ENCODE measurements around the gene IRGM. TPM values are rescaled to one million over a fixed set of nuclear protein-coding genes. Genes with fewer than 3 reads are reported as not detected.
A peak's percentile ranks its signal among the peaks of the same experiment; 100 is the strongest.
"Not testable (repeated sequence)": the region's sequence is repeated elsewhere in the genome, so short reads cannot be mapped to it uniquely, and the experiment has no call there.

Gene IRGM
- total and polyA plus RNA-seq, 9 donors, result 0.20 to 0.29 TPM; not detected in 7

GRCh38 chr5:150836703-150837102, 9.6 kb upstream of the IRGM start:
- H3K4me1 ChIP-seq (ENCODE audit: control insufficient read depth, insufficient read depth, low read length), result no peaks in the 10 kb centered on the region
- H3K36me3 ChIP-seq (ENCODE audit: control insufficient read depth, insufficient read depth, low read length), result no peaks in the 10 kb centered on the region
- WGBS (ENCODE audit: insufficient coverage), result 100% methylated on average over 1 of the region's 3 CpGs

GRCh38 chr5:150845185-150845859, 999 bp upstream of the IRGM start:
- H3K9me3 ChIP-seq (replicated peaks; ENCODE audit: control insufficient read depth, low read depth, low read length); H3K4me1 ChIP-seq (ENCODE audit: control insufficient read depth, insufficient read depth, low read length); DNase-seq; H3K27me3 ChIP-seq (ENCODE audit: control insufficient read depth, insufficient read depth, low read length); H3K4me3 ChIP-seq (ENCODE audit: low read length); H3K36me3 ChIP-seq (ENCODE audit: control insufficient read depth, insufficient read depth, low read length); H3K27ac ChIP-seq (ENCODE audit: low read length): not testable (repeated sequence)
- WGBS (ENCODE audit: insufficient coverage), result 85% methylated on average over 31 of the region's 32 CpGs

More at GRCh38 chr5:150836703-150837102, 9.6 kb upstream of the IRGM start:
- Histone ChIP-seq H3K27me3 (ENCODE audit: control insufficient read depth, insufficient read depth, low read length) (no peaks in the 10 kb centered on the region), H3K9me3 (replicated peaks; ENCODE audit: control insufficient read depth, low read depth, low read length) (no peaks in the 10 kb centered on the region), H3K27ac (ENCODE audit: low read length) (no peak overlapping the region), H3K4me3 (ENCODE audit: low read length) (no peak overlapping the region)
- DNase-seq, result no peak

- Histone ChIP-seq H3K9me3 (replicated peaks; ENCODE audit: control insufficient read depth, low read depth, low read length) (no peaks in the 10 kb centered on the region), H3K4me1 (ENCODE audit: control insufficient read depth, insufficient read depth, low read length) (no peaks in the 10 kb centered on the region), H3K27me3 (ENCODE audit: control insufficient read depth, insufficient read depth, low read length) (no peaks in the 10 kb centered on the region), H3K27ac (ENCODE audit: low read length) (no peak overlapping the region), H3K4me3 (ENCODE audit: low read length) (no peak overlapping the region), H3K36me3 (ENCODE audit: control insufficient read depth, insufficient read depth, low read length) (no peaks in the 10 kb centered on the region)
- peak; percentile 92 for DNase-seq
- WGBS (ENCODE audit: insufficient coverage), result 74% methylated on average over 16 of the region's 22 CpGs
Observed at GRCh38 chr5:150846654-150847333, 473 bp downstream of the IRGM start.

- no peak overlapping the region for H3K27ac ChIP-seq (ENCODE audit: low read length)
- no peaks in the 10 kb centered on the region for H3K36me3 ChIP-seq (ENCODE audit: control insufficient read depth, insufficient read depth, low read length)
- H3K4me3 ChIP-seq (ENCODE audit: low read length), result no peak overlapping the region
- no peaks in the 10 kb centered on the region for H3K4me1 ChIP-seq (ENCODE audit: control insufficient read depth, insufficient read depth, low read length)
- H3K27me3 ChIP-seq (ENCODE audit: control insufficient read depth, insufficient read depth, low read length), result no peaks in the 10 kb centered on the region
- DNase-seq, result no peak
- no peaks in the 10 kb centered on the region for H3K9me3 ChIP-seq (replicated peaks; ENCODE audit: control insufficient read depth, low read depth, low read length)
- WGBS (ENCODE audit: insufficient coverage), result 37% methylated on average over 5 of the region's 5 CpGs
Observed at GRCh38 chr5:150847334-150847695, 994 bp downstream of the IRGM start.

- DNase-seq, result no peak
- Histone ChIP-seq H3K4me3 (ENCODE audit: low read length) (no peak overlapping the region), H3K27ac (ENCODE audit: low read length) (no peak overlapping the region), H3K9me3 (replicated peaks; ENCODE audit: control insufficient read depth, low read depth, low read length) (no peaks in the 10 kb centered on the region), H3K36me3 (ENCODE audit: control insufficient read depth, insufficient read depth, low read length) (no peaks in the 10 kb centered on the region), H3K4me1 (ENCODE audit: control insufficient read depth, insufficient read depth, low read length) (no peaks in the 10 kb centered on the region), H3K27me3 (ENCODE audit: control insufficient read depth, insufficient read depth, low read length) (no peaks in the 10 kb centered on the region)
- WGBS (ENCODE audit: insufficient coverage), result 80% methylated on average over 2 of the region's 4 CpGs
Observed at GRCh38 chr5:150848271-150848670, 1.9 kb downstream of the IRGM start.

- Histone ChIP-seq H3K27ac (ENCODE audit: low read length) (no peak overlapping the region), H3K4me3 (ENCODE audit: low read length) (no peak overlapping the region), H3K27me3 (ENCODE audit: control insufficient read depth, insufficient read depth, low read length) (no peaks in the 10 kb centered on the region), H3K9me3 (replicated peaks; ENCODE audit: control insufficient read depth, low read depth, low read length) (no peaks in the 10 kb centered on the region), H3K4me1 (ENCODE audit: control insufficient read depth, insufficient read depth, low read length) (no peaks in the 10 kb centered on the region), H3K36me3 (ENCODE audit: control insufficient read depth, insufficient read depth, low read length) (no peaks in the 10 kb centered on the region)
- WGBS (ENCODE audit: insufficient coverage), result no CpG with 5 or more reads among the region's 3 CpGs
- DNase-seq, result no peak
Observed at GRCh38 chr5:150851039-150851438, 4.7 kb downstream of the IRGM start.

GRCh38 chr5:150853561-150853960, 7.2 kb downstream of the IRGM start:
- no peaks in the 10 kb centered on the region for H3K36me3 ChIP-seq (ENCODE audit: control insufficient read depth, insufficient read depth, low read length)
- no peak overlapping the region for H3K27ac ChIP-seq (ENCODE audit: low read length)
- no peak overlapping the region for H3K4me3 ChIP-seq (ENCODE audit: low read length)
- H3K27me3 ChIP-seq (ENCODE audit: control insufficient read depth, insufficient read depth, low read length), result no peaks in the 10 kb centered on the region
- WGBS (ENCODE audit: insufficient coverage), result no CpG with 5 or more reads among the region's 2 CpGs
- no peaks in the 10 kb centered on the region for H3K4me1 ChIP-seq (ENCODE audit: control insufficient read depth, insufficient read depth, low read length)
- peak; percentile 5 for DNase-seq
- H3K9me3 ChIP-seq (replicated peaks; ENCODE audit: control insufficient read depth, low read depth, low read length), result no peaks in the 10 kb centered on the region

GRCh38 chr5:150856700-150857099, 10.4 kb downstream of the IRGM start:
- not testable (repeated sequence) for H3K27me3 ChIP-seq (ENCODE audit: control insufficient read depth, insufficient read depth, low read length); DNase-seq; H3K27ac ChIP-seq (ENCODE audit: low read length); H3K4me1 ChIP-seq (ENCODE audit: control insufficient read depth, insufficient read depth, low read length); H3K9me3 ChIP-seq (replicated peaks; ENCODE audit: control insufficient read depth, low read depth, low read length); H3K36me3 ChIP-seq (ENCODE audit: control insufficient read depth, insufficient read depth, low read length); H3K4me3 ChIP-seq (ENCODE audit: low read length)
- WGBS (ENCODE audit: insufficient coverage), result no CpG with 5 or more reads among the region's 3 CpGs

GRCh38 chr5:150860246-150860821, 14.0 kb downstream of the IRGM start:
- no peak for DNase-seq
- H3K27ac ChIP-seq (ENCODE audit: low read length), result no peak overlapping the region
- H3K9me3 ChIP-seq (replicated peaks; ENCODE audit: control insufficient read depth, low read depth, low read length), result no peaks in the 10 kb centered on the region
- H3K27me3 ChIP-seq (ENCODE audit: control insufficient read depth, insufficient read depth, low read length), result no peaks in the 10 kb centered on the region
- H3K36me3 ChIP-seq (ENCODE audit: control insufficient read depth, insufficient read depth, low read length), result no peaks in the 10 kb centered on the region
- H3K4me1 ChIP-seq (ENCODE audit: control insufficient read depth, insufficient read depth, low read length), result no peaks in the 10 kb centered on the region
- no CpG with 5 or more reads among the region's 2 CpGs for WGBS (ENCODE audit: insufficient coverage)
- H3K4me3 ChIP-seq (ENCODE audit: low read length), result no peak overlapping the region

GRCh38 chr5:150862070-150862469, 15.7 kb downstream of the IRGM start:
- H3K36me3 ChIP-seq (ENCODE audit: control insufficient read depth, insufficient read depth, low read length), result no peaks in the 10 kb centered on the region
- H3K27ac ChIP-seq (ENCODE audit: low read length), result no peak overlapping the region
- H3K4me3 ChIP-seq (ENCODE audit: low read length), result no peak overlapping the region
- no peaks in the 10 kb centered on the region for H3K27me3 ChIP-seq (ENCODE audit: control insufficient read depth, insufficient read depth, low read length)
- WGBS (ENCODE audit: insufficient coverage), result no CpG with 5 or more reads among the region's 1 CpG
- H3K9me3 ChIP-seq (replicated peaks; ENCODE audit: control insufficient read depth, low read depth, low read length), result no peaks in the 10 kb centered on the region
- no peak for DNase-seq
- H3K4me1 ChIP-seq (ENCODE audit: control insufficient read depth, insufficient read depth, low read length), result no peaks in the 10 kb centered on the region
